KBM-7 (cell line): ENCODE data around the gene PACRGL.

Source experiments
- DNase-seq: peaks from one replicate; pipeline ENCODE4 v3.0.0-alpha.2; 2015
- in situ Hi-C: fragments of 300-500 bp; cut with MboI; formaldehyde crosslinking; loops from 2 replicates; pipeline ENCODE4 v1.14.3; 2020; ENCODE audit warnings: low sequenced_read_pairs, low pct_unique_long_range_greater_than_20kb, mixed read lengths

The PACRGL gene

DNA sequence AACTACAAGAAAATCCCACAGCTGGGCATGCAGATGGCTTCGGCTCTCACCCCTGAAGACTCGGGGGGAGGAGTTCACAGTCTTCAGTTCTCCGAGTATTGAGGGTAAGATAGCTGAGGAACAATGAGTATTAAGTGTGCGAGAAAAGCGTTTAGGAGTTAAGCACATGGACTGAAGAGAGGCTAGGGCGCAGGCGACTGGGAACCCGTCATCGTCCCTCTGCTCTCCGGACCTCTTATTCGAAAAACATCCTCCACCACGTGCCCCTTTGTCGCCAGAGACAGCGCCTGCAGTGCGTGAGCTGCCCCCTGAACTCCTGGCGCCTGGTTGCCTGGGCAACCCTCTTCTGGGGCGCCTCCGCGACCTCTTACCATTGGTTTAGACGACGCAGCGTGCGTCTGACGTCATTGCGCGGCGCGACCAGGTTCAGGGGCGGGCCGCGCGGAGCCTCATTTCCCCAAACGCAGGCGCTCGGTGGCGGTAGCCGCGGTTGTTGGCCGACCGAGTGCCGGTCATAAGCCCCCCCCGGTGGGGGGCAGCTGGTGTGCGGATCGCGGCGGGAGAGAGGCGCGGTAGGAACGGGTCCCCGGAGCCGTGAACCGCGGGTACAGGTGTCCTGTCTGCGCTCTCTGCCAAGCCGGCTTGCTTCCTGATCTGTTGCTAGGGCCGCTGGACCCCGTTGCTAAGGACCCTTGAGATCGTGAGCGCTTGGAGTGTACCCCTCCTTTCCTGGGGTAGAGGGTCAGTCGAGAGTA, at the start of gene PACRGL:
Gene PACRGL, plus strand, starts transcription at position 452 of the 755 bp plus-strand sequence. CDS start 4,024 bp downstream, outside the sequence.
- DNase-seq, result peak; percentile 93
- in situ Hi-C loops, result no loop called here

DNA sequence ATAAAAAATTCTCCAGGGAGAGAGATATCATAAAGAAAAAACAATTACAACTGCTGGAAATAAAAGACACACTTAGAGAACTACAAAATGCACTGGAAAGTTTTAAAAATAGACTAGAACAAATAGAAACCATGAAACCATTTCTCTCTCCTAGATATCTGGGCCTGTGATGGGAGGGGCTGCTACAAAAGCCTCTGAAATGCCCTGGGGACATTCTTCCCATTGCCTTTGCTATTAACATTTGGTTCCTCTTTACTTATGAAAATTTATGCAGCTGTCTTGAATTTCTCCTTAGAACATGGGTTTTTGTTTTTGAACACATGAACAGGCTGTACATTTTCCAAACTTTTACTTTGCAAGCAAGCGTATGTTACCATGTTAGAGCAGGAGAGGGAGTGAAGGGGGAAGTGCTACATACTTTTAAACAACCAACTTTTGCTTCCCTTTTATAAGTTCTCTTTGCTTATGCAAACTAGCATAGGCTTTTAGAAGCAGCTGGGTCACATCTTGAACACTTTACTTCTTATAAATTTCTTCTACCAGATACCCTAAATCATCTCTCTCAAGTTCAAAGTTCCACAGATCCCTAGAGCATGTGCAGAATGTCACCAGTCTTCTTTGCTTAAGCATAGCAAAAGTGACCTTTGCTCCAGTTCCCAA, 47.9 kb upstream of the PACRGL start:
- no peak for DNase-seq
- in situ Hi-C loops, result no loop called here

DNA sequence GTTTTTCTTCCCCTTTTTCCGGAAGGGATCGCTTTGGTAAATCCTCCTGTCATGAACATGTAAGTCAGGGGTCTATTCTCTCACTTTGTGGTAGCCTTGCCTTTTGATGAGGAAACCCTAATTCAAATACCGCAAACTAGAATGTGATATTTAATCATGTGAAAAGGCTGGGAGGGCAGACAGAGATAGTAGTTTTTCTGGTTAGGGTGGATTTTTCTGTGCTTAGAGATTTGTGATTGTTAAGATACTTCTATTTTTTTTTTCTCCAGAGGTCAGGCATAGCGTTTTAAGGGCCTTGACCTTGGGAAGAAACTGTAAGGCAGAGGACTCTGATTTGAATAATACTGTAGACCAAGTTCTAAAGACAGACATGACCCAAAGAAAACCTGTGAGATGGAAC, 41.8 kb upstream of the PACRGL start:
- in situ Hi-C loops, result no loop called here
- DNase-seq, result no peak

DNA sequence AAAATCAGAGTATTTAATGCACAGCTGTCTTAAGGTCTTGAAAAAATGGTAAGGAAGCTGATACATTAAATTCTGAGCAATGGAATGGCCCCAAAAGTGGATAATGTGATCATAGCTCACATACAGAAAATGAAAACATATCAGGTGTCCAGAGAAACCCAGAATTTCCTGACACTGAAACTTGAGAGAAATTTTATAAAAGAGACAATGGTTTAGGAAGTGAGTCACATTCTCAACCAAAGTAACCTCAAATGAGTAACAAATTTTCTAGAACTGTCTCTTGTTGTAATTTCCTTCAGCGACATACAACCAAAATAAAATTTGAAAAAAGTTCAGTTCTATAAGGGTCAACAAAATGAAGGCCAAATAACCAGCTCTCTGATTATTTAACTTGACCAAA, 37.4 kb upstream of the PACRGL start:
- DNase-seq, result no peak

DNA sequence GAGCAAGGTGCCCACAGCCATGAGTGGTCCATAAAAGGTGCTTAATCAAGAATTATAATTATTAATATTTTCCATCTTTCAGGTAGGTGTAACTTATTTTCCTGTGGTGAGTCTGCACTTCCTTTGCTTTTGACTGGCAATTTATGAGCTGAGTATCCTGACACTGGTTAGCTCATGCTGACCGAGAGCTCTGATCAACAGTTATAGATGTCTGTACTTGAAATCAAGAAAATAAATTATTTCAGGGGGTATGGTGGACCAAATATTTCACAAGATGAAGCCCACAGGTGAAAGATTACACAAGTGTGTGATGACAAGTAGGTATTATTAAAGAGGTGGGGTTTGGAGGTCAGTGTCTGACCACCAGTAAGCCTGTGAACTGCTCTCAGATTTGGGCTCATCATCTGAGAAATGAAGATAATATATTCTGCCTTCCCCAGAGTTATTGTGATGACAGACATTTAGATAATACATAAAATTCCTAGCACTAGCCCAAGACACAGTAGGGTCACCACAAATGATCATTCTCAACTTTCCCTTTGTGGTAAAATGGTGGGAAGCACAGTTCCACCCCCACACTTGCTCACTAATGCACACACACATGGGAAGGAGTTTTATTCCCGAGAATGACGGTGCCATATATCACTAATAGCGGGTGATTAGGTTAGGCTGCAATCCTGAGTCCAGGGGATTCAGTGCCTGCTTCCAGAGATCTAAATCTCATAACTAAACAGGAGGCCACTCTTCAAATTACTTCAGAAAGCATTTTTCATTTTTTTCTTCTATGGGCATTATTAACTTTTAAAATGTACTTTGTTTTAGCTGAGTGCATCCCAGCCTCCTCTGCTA, 34.0 kb upstream of the PACRGL start:
- in situ Hi-C loops, result no loop called here
- no peak for DNase-seq

More for the DNA sequence above, 37.4 kb upstream of the PACRGL start:
- in situ Hi-C loops, result no loop called here

DNA sequence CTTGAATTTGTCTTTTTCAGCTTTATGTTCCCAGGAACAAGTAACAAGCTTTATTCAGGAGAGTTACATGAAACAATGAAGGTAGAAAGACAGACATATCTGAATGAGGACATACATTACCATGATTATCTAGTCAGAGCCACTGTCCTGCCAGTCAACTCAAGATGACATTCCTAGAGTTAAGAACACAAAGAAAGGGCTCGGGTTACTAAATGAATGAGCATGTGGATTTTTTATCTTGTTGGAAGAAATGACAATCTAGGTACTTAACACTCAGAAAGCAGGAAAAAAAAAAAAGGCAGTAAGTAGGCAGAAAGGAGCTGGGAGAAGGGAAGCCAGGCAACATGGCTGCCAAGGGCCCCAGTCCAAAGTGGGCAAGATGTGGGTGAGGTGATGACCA, 28.0 kb upstream of the PACRGL start:
- no peak for DNase-seq
- in situ Hi-C loops, result no loop called here

DNA sequence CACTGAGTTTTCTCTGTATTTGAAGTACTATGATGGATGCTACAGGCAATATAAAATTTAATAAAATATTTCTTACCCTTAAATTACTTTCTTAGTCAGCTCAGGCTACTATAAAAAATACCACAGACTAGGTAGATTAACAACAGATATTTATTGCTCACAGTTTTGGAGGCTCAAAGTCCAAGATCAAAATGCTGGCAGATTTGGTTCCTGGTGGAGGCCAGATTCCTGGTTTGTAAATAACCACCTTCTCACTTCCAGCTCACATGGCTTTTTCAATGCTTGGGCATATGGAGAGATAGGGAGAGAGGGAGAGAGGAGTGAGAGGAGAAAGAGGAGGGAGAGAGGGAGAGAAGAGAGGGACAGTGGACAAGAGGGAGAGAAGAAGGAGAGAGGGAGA, 24.5 kb upstream of the PACRGL start:
- DNase-seq, result no peak
- in situ Hi-C loops, result no loop called here

DNA sequence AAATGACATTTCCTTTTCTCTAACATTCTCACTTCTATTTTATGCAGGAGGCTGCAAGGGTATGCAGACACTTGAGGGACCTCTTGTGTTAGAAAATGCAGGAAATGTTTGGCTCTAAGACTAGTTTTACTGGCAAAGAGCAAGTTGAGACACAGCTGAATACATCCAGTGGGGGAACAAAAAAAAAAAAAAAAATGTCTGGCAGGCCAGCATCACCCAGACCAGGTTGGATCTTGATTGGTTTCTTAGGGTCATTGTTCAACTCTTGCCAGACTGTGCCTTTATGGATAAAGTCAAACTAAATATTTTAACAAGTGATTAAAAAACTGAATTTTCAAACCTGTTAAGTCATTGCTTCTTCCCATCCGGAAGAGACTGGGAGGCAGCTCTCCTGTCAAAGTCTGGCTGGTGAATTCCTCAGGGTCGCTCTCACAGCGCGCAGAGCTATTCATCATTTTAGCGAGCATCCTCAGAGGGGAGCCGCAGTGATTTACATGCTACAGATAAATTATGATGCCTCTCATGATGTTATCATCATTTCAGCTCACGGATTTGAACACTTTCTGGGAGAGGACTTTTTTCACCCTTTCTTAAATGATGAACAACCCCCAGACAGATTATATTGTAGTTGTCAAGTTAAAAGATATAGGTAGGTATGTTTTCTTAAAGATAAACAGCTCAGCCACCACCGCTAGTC, 23.6 kb upstream of the PACRGL start:
- in situ Hi-C loops, result no loop called here
- no peak for DNase-seq

DNA sequence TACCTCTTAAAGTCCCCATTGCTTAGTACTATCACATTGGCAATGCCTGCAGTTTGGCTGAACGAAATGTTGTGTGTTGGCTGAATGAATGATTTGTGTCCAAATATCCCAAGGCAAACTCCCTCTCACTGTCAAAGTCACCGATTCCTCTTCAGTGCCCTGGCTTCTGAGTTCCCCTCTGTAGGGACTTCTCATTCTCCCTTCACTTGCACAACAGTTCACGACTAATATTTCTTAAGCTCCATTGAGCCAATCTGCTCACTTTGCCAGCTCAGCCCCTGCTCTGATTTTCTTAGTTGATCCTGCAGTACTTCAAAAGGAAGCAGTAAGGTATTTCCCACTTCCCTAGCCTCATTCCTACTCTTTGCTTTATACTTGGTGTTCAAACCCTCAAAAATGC, 21.9 kb upstream of the PACRGL start:
- no peak for DNase-seq
- in situ Hi-C loops, result no loop called here

DNA sequence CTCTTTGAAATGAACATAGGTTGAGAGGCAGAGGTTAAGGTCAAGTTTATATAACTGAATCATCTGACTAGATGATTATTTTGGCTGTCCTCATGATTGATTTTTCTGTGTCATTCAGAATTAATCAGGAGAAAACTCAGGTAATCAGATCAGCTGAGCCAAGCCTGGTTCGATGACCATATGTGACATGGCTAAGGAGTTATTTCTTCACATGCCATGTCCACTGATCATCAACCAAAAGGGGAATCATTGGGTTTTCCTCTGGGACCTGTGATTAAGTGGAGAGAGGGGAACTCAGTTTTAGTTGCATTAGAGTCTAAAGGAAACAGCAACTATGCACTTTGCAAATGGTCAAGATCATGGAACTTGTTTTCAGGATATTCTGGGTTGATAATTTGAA, 20.3 kb upstream of the PACRGL start:
- in situ Hi-C loops, result no loop called here
- DNase-seq, result no peak

DNA sequence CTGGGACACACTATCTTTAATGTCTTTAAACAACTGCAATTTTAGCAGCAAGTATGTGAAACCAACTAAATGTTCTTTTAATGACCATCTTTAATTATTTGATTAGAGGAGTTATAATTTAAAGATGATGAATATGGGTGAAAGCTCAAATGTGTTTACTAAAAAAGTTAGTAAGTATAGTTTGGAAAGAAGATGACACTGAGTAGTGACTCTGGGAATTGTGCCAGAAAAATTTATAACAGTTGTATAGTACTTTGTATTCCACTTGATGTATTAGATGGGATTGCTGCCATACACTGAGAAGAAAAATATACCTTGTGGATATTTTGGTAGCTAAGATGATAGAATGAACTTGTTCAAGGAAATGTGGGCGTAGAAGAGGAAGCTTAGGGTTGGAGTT, 19.5 kb upstream of the PACRGL start:
- in situ Hi-C loops, result no loop called here
- DNase-seq, result no peak

DNA sequence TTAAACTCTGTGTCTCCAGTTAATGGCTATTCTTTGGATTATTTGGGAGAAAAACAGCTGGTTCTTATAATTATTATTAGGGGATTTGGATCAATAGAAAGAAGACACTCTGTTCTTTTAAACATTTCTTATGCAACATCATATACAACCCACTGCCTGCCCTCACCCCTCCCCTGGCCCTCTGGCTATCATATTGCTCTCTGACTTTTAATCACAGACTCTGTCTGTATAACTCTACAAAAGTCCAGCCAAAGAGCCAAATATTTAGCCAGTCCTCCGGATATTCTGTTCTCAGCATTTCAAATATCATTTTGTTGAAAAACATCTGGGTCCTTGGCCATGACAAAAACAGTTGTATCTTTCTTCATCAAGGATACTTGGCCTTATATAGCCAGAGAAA, 19.0 kb upstream of the PACRGL start:
- no peak for DNase-seq
- in situ Hi-C loops, result no loop called here

DNA sequence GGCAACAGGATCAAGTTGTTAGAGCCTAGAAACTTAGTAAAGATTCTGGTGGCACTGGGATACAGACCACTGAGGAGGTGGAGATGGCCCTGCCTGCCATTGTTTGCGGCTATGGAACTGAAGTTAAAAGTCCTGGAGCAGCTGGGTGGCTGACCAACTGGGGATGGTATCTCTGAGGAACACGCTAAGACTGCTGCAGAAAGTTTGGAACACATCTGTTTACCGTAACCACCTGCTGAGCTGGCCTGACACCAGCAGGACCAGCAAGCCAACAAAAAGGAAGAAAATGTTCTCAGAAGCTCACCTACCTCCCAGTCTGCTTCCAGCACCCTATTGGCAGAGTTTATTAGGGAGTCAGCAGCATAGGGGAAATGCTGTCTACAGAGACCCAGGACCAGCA, 17.4 kb upstream of the PACRGL start:
- in situ Hi-C loops, result no loop called here

DNA sequence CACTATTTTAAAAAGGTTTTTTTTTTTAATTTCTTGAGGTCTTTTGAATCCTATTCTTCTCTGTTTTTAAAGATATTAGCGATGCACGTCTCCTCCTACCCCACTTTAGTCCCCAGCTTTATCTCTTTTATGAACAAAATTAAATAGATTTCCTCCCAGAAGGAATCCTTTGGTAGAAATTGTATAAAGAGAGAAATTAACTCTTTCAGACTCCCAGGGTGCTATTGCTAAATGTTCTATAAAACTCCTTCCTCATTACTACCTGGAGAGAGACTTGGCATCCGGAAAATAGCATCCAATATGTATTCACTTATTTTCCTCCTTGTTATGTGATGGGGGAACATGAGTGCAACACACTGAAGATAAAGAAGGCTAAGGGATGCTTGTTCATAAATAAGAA, 16.5 kb upstream of the PACRGL start:
- DNase-seq, result no peak
- in situ Hi-C loops, result no loop called here

More for the DNA sequence above, 17.4 kb upstream of the PACRGL start:
- DNase-seq, result no peak

DNA sequence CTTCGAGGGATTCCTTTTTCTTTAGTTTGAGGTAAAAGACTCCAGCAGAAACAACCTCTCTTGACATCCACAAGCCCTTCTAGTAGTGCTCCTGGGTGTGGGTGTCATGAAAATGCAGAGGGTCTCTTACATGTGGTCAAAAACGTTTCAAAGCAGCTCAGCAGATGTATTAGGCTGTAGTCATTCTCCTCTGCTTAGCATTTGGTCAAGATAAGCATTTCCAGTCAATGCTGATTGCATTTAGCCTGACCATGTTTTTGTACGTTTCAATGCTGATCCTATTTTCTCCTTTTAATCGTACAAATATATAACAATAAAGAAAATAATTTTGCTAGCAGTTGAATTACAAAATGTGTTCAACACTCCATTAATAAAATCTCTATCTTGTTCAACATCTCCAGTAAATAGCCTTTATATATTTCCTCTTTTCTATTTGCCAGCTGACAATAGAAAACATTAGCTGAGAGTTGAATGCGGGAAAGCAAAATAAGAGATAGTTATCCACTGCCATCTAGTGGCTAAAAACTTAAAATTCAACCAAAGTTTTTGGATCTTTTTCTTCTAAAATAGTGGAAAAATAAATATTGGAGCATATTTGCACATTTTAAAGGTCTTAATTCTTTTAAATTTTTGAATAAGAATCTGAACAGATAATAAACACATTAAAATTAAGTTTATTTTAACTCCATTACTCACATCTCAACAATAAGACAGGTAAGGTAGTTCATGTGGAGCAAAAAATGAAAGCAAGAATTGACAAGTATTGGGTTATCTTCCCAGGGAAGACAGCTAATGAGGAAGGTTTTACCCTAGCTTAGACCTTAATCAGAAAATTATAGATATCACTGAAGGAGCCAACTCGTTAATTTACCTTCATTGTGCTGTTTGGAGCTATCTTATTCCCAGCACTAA, 15.2 kb upstream of the PACRGL start:
- peak; percentile 48 for DNase-seq
- in situ Hi-C loops, result no loop called here

DNA sequence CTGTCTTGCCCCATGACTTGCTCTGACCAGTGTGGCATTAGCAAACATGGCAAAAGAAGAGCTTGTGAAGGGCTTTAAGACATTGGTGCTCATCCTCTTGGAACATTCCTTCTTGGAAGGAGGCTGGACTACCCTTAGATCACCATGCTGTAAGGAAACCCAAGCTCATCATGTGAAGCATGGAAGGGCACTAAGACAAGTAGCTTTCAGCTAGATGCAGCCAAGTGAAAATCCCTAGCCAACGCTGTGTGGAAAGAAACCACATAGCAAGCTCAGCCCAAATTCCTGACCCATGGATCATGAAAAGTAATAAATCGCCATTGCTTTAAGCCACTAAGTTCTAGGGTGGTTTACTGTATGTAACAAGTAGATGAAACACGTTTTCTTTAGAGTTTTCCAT, 12.4 kb upstream of the PACRGL start:
- in situ Hi-C loops, result no loop called here
- DNase-seq, result no peak

DNA sequence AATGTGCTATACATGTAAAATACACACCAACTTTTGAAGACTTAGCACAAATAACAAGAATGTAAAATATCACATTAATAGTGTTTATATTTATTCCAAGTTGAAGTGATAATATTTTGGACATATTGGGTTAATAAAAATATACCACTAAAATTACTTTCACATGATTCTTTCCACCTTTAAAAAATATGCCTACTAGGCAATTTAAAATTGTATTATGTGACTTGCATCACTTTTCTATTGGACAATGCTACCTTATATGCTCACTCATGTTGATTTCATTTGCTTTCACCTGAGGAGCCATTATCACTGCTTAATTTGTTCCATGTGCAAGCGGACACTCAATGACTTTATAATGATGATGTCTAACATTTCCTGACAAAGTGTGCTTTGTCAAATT, 3.4 kb upstream of the PACRGL start:
- in situ Hi-C loops, result no loop called here
- no peak for DNase-seq

DNA sequence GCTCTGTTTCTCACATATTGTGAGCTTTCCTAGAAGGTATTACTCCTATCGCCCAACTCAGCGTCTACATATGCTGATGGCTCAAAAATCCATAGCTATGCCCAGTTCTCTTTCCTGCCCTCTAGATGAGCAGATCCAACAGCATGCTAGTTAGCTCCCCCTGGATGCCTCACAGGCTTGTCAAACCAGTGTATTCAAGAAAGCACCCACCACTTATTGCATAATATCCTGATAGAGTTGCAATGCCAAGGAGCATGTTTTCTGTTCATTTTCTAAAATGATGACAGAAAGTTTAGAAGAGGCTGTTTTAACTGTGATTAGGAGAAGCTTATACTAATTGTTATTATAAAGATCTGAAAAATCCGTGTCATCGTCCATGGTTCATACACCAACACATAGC, 1.9 kb upstream of the PACRGL start:
- DNase-seq, result no peak
- in situ Hi-C loops, result no loop called here

DNA sequence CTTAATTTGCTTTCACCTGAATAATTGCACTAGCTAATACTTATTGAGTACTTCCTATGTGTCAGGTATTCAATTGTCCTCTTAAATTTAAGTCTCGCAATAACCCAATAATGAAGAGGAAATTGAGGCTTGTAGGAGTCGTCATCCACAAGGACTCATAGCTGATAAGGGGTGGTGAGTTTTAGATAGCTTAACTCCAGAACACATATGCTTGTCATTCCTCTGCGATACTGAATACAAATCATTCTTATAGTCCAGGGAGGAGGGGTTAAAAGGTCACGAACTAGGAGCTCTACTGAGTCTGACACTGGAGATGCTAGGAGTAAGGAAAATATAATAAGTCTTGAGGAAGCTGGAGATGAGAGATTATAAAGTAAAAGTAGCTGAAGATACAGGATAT, 1.4 kb upstream of the PACRGL start:
- in situ Hi-C loops, result no loop called here
- DNase-seq, result no peak
